H1 (cell line): ENCODE data around the gene ZNRF2. TPM values are rescaled to one million over a fixed set of nuclear protein-coding genes. Genes with fewer than 3 reads are reported as not detected.

Experiments
- CTCF ChIA-PET: fragments of 300-600 bp; sonication (Branson Sonifier 250); formaldehyde crosslinking; loops from one replicate; lab custom pipeline; 2021; ENCODE audit not compliant: partially characterized antibody; lab: Charles Lee
- POLR2A ChIA-PET: fragments of 300-600 bp; sonication (Branson Sonifier 250); formaldehyde crosslinking; loops from one replicate; lab custom pipeline; 2021; ENCODE audit warnings: inconsistent platforms; ENCODE audit not compliant: partially characterized antibody; lab: Charles Lee
- DNase-seq, 2 experiments: peaks; one replicate each; pipeline versions ENCODE4 v3.0.0 to v3.0.0-alpha.2; 2010 to 2022; ENCODE audit warnings: low spot score in 2 of 2, low read depth in 1 of 2, mixed read lengths in 1 of 2
- FAIRE-seq: peaks from 2 replicates; lab custom pipeline; 2011; peaks lifted over from hg19 to GRCh38; lab: Jason Lieb, UNC
- H2AFZ ChIP-seq: 2 replicates; pipeline ENCODE4 v1.8.1; 2012; ENCODE audit warnings: low read length, inconsistent platforms
- H2AK5ac ChIP-seq: 2 replicates; pipeline ENCODE4 v1.6.1; 2013; ENCODE audit warnings: low read depth, low read length
- H2BK120ac ChIP-seq: replicated peaks from 2 replicates; pipeline ENCODE3; 2013; ENCODE audit warnings: low read depth, low read length, inconsistent platforms
- H2BK12ac ChIP-seq: 2 replicates; pipeline ENCODE4 v1.6.1; 2013; ENCODE audit warnings: low read depth, low read length
- H2BK15ac ChIP-seq: 2 replicates; pipeline ENCODE4 v1.6.1; 2013; ENCODE audit warnings: low read length
- H2BK20ac ChIP-seq: 2 replicates; pipeline ENCODE4 v1.6.1; 2013; ENCODE audit warnings: low read length
- H2BK5ac ChIP-seq: 2 replicates; pipeline ENCODE4 v1.6.1; 2013; ENCODE audit warnings: low read depth, low read length
- H3K14ac ChIP-seq: 2 replicates; pipeline ENCODE4 v1.6.1; 2013; ENCODE audit warnings: inconsistent platforms; ENCODE audit not compliant: insufficient read length
- H3K18ac ChIP-seq: 2 replicates; pipeline ENCODE4 v1.6.1; 2013; ENCODE audit warnings: low read length; ENCODE audit errors: extremely low read depth
- H3K23ac ChIP-seq: 2 replicates; pipeline ENCODE4 v1.6.1; 2013; ENCODE audit warnings: inconsistent platforms; ENCODE audit not compliant: insufficient read length
- H3K23me2 ChIP-seq: 2 replicates; pipeline ENCODE4 v1.6.1; 2013; ENCODE audit warnings: low read depth, low read length
- H3K27ac ChIP-seq: 2 replicates; pipeline ENCODE4 v1.6.1; 2011; ENCODE audit warnings: low read depth, low read length, inconsistent platforms
- H3K27me3 ChIP-seq, 4 experiments: replicated peaks in 1 of 4; 1 replicate in 1 of 4; 2 replicates in 3 of 4; pipeline versions ENCODE4 v1.6.1 to v1.8.1; 2011 to 2013; ENCODE audit warnings: low read length in 3 of 4, mild to moderate bottlenecking in 3 of 4, inconsistent platforms in 2 of 4, mixed read lengths in 2 of 4, moderate library complexity in 1 of 4; ENCODE audit not compliant: control insufficient read depth in 3 of 4, insufficient read depth in 3 of 4; ENCODE audit errors: extremely low read depth in 1 of 4
- H3K36me3 ChIP-seq, 4 experiments: 2 replicates each; pipeline versions ENCODE4 v1.6.1 to v1.8.1; 2011 to 2013; ENCODE audit warnings: mild to moderate bottlenecking in 4 of 4, low read length in 3 of 4, moderate library complexity in 2 of 4, control low read depth in 1 of 4, inconsistent platforms in 1 of 4; ENCODE audit not compliant: insufficient read depth in 4 of 4, control insufficient read depth in 2 of 4
- H3K4ac ChIP-seq: replicated peaks from 2 replicates; pipeline ENCODE3; 2013; ENCODE audit warnings: low read length, low read depth, mixed read lengths, inconsistent platforms; ENCODE audit not compliant: insufficient read length
- H3K4me1 ChIP-seq, 4 experiments: replicated peaks in 1 of 4; 1 replicate in 1 of 4; 2 replicates in 3 of 4; pipeline versions ENCODE4 v1.6.1 to v1.8.1; 2011 to 2013; ENCODE audit warnings: low read length in 3 of 4, inconsistent platforms in 2 of 4, mixed read lengths in 1 of 4; ENCODE audit not compliant: insufficient read depth in 4 of 4, control insufficient read depth in 3 of 4
- H3K4me2 ChIP-seq, 2 experiments: 2 replicates each; pipeline versions ENCODE4 v1.6.1 to v1.8.1; 2011 to 2013; ENCODE audit warnings: low read depth in 2 of 2, low read length in 2 of 2, control low read depth in 1 of 2, inconsistent platforms in 1 of 2, mild to moderate bottlenecking in 1 of 2; ENCODE audit not compliant: insufficient read depth in 1 of 2
- H3K4me3 ChIP-seq, 4 experiments: fragments of 200-600, 300-600 bp in 1 of 4; sonication (generic), shearing (Covaris generic), sonication (Bioruptor Twin) in 1 of 4; 2 replicates each; pipeline versions ENCODE4 v1.5.1 to v1.8.1; 2011 to 2016; ENCODE audit warnings: low read length in 4 of 4, low read depth in 3 of 4, control low read depth in 2 of 4, inconsistent platforms in 2 of 4, mild to moderate bottlenecking in 2 of 4, mixed read lengths in 1 of 4, moderate library complexity in 1 of 4; ENCODE audit not compliant: insufficient read depth in 2 of 4; ENCODE audit errors: extremely low read depth in 1 of 4
- H3K56ac ChIP-seq: replicated peaks from 2 replicates; pipeline ENCODE3; 2013; ENCODE audit warnings: low read depth, mild to moderate bottlenecking, mixed read lengths, low read length, inconsistent platforms; ENCODE audit not compliant: insufficient read length
- H3K79me1 ChIP-seq: 2 replicates; pipeline ENCODE4 v1.6.1; 2013; ENCODE audit warnings: low read depth, low read length, control low read depth
- H3K79me2 ChIP-seq, 2 experiments: 2 replicates each; pipeline versions ENCODE4 v1.6.1 to v1.8.1; 2012 to 2013; ENCODE audit warnings: low read length in 2 of 2, mild to moderate bottlenecking in 2 of 2, inconsistent platforms in 1 of 2; ENCODE audit not compliant: insufficient read depth in 2 of 2, control insufficient read depth in 1 of 2
- H3K9ac ChIP-seq, 4 experiments: replicated peaks in 1 of 4; 1 replicate in 1 of 4; 2 replicates in 3 of 4; pipeline versions ENCODE4 v1.6.1 to v1.8.1; 2011 to 2013; ENCODE audit warnings: low read depth in 3 of 4, low read length in 3 of 4, control low read depth in 2 of 4, mild to moderate bottlenecking in 2 of 4, moderate library complexity in 2 of 4, inconsistent platforms in 1 of 4; ENCODE audit errors: extremely low read depth in 1 of 4
- H3K9me3 ChIP-seq, 2 experiments: 2 replicates each; pipeline versions ENCODE4 v1.6.1 to v1.8.1; 2012 to 2013; ENCODE audit warnings: mild to moderate bottlenecking in 2 of 2, moderate library complexity in 2 of 2, control low read depth in 1 of 2, inconsistent platforms in 1 of 2, low read depth in 1 of 2, low read length in 1 of 2, mixed read lengths in 1 of 2; ENCODE audit not compliant: insufficient read depth in 2 of 2
- H4K20me1 ChIP-seq, 2 experiments: replicated peaks in 1 of 2; 2 replicates each; pipeline versions ENCODE3 to v1.8.1; 2011 to 2013; ENCODE audit warnings: inconsistent platforms in 2 of 2, low read length in 2 of 2, mild to moderate bottlenecking in 1 of 2; ENCODE audit not compliant: insufficient read depth in 2 of 2, control insufficient read depth in 1 of 2
- H4K5ac ChIP-seq: 2 replicates; pipeline ENCODE4 v1.6.1; 2013; ENCODE audit warnings: low read length, low read depth, mixed read lengths, inconsistent platforms; ENCODE audit not compliant: insufficient read length
- H4K8ac ChIP-seq: 2 replicates; pipeline ENCODE4 v1.8.0; 2013; ENCODE audit warnings: mild to moderate bottlenecking, moderate library complexity, low read length, inconsistent platforms; ENCODE audit not compliant: insufficient read depth; ENCODE audit errors: extremely low read depth
- H4K91ac ChIP-seq: replicated peaks from 2 replicates; pipeline ENCODE3; 2013; ENCODE audit warnings: low read length, mixed read lengths, inconsistent platforms; ENCODE audit not compliant: insufficient read length
- CHD2 ChIP-seq: IDR thresholded peaks from 2 replicates; pipeline ENCODE4 v1.6.1; 2012; ENCODE audit warnings: low read length, improper control_type of control experiment
- CTCF ChIP-seq, 3 experiments: IDR thresholded peaks; 1 replicate in 2 of 3; 2 replicates in 1 of 3; pipeline versions ENCODE4 v1.5.1 to v1.6.1; 2011; ENCODE audit warnings: low read length in 3 of 3, mild to moderate bottlenecking in 3 of 3, inconsistent platforms in 2 of 3, low read depth in 1 of 3, moderate library complexity in 1 of 3; ENCODE audit not compliant: insufficient read depth in 1 of 3; ENCODE audit errors: control extremely low read depth in 1 of 3
- GABPA ChIP-seq: IDR thresholded peaks from 2 replicates; pipeline ENCODE4 v1.6.1; 2011; ENCODE audit warnings: mild to moderate bottlenecking, low read length, moderate library complexity, borderline replicate concordance; ENCODE audit not compliant: insufficient read depth
- KDM1A ChIP-seq: fragments of 200-600, 300-600 bp; sonication (generic); IDR thresholded peaks from 2 replicates; pipeline ENCODE4 v1.7.1; 2016; ENCODE audit warnings: mild to moderate bottlenecking, low read length, borderline replicate concordance
- KDM4A ChIP-seq: IDR thresholded peaks from one replicate; pipeline ENCODE4 v1.7.1; 2012; ENCODE audit warnings: low read depth, mild to moderate bottlenecking, moderate library complexity, low read length, inconsistent platforms; ENCODE audit not compliant: severe bottlenecking
- KDM5A ChIP-seq: fragments of 200-600 bp; IDR thresholded peaks from 2 replicates; pipeline ENCODE4 v1.7.1; 2012; ENCODE audit warnings: mild to moderate bottlenecking, low read length, inconsistent platforms, mixed read lengths
- NRF1 ChIP-seq: IDR thresholded peaks from 2 replicates; pipeline ENCODE4 v1.6.1; 2011; ENCODE audit warnings: mild to moderate bottlenecking, low read depth, low read length, improper control_type of control experiment
- ZNF274 ChIP-seq: IDR thresholded peaks from 2 replicates; pipeline ENCODE4 v1.7.0; 2012; ENCODE audit warnings: low read length, borderline replicate concordance; ENCODE audit errors: extremely low read depth
- whole genome bisulfite sequencing, 2 experiments: shearing (Covaris generic) in 1 of 2; methylation state at CpG; one replicate each; pipeline versions ENCODE4 v1.1.6 to v1.1.7; 2013 to 2015; ENCODE audit warnings: low lambda C conversion rate in 2 of 2, mixed read lengths in 2 of 2, inconsistent platforms in 1 of 2, low coverage in 1 of 2, missing lambda C conversion rate in 1 of 2; ENCODE audit not compliant: insufficient replicate concordance in 2 of 2, insufficient coverage in 1 of 2, insufficient read length in 1 of 2; ENCODE audit errors: extremely low coverage in 1 of 2, missing lambda C conversion rate in 1 of 2; 5-methylcytosine and 5-hydroxymethylcytosine counted together
- polyA plus RNA-seq, 7 experiments: library from polyadenylated mRNA; depleted of rRNA in 3 of 7; stranded (reverse) in 5 of 7; unstranded in 2 of 7; fragments of >200 nt in 5 of 7; fragments of 200-250 nt in 2 of 7; gene quantifications; 1 replicate in 5 of 7; 2 replicates in 1 of 7; 4 replicates in 1 of 7; pipeline versions ENCODE4 v1.2.1 to v1.2.3, GENCODE V29; 2011 to 2013; ENCODE audit warnings: missing spikeins in 2 of 7, mixed read lengths in 2 of 7
- total RNA-seq: library from RNA; stranded (reverse); fragmentation: NEBNext Ultra II Directional; extraction: Animal tissue kit (Norgen Biotek cat#: 25700); gene quantifications from 2 replicates; pipeline ENCODE4 v1.2.1, GENCODE V29; 2021

ZNRF2 gene
- total and polyA plus RNA-seq, 2 of the 8 experiments (the other 6 are each of a cell fraction or from before 2014, with no cell fraction given), result 2.9 to 16.2 TPM

- H3K27ac ChIP-seq, result no peak overlapping the region
- 98% methylated on average over 3 of the region's 3 CpGs; no CpG with 5 or more reads in 1 of the 2 experiments for WGBS, 2 experiments
- no peak for TF ChIP-seq KDM1A
- TF ChIP-seq KDM5A, result no peak
- TF ChIP-seq KDM4A, result no peak
- TF ChIP-seq CTCF (IDR thresholded peaks at IDR 0.05; ENCODE audit: control extremely low read depth in 1 of 3, insufficient read depth in 1 of 3, low read depth in 1 of 3, low read length in 3 of 3), result no peak
- no peak for TF ChIP-seq NRF1
- TF ChIP-seq CHD2, result no peak
- no peak for TF ChIP-seq GABPA
- TF ChIP-seq ZNF274, result no peak
Measured at GRCh38 chr7:30330134-30331111, 46.0 kb downstream of the ZNRF2 start.

More at GRCh38 chr7:30330134-30331111, 46.0 kb downstream of the ZNRF2 start:
- H4K8ac ChIP-seq, result no peak overlapping the region
- H2BK20ac ChIP-seq, result no peak overlapping the region
- no peak overlapping the region for H3K4ac ChIP-seq
- no peaks in the 10 kb centered on the region; a peak in 1 of 8 replicates for H3K36me3 ChIP-seq
- no peaks in the 10 kb centered on the region for H3K79me1 ChIP-seq
- H2AK5ac ChIP-seq, result no peak overlapping the region
- H3K23ac ChIP-seq, result no peak overlapping the region
- no peaks in the 10 kb centered on the region for H3K23me2 ChIP-seq
- H2AFZ ChIP-seq, result no peak overlapping the region
- FAIRE-seq (no peak), DNase-seq (no peak)
- no peaks in the 10 kb centered on the region for H4K20me1 ChIP-seq
- peaks cover 0 to 67% of the 10 kb centered on the region in 2 experiments; a peak in 2 of 4 replicates for H3K79me2 ChIP-seq
- H3K27me3 ChIP-seq, result no peaks in the 10 kb centered on the region
- H4K91ac ChIP-seq, result no peak overlapping the region
- no peak overlapping the region for H2BK5ac ChIP-seq
- no peak overlapping the region for H2BK12ac ChIP-seq
- no peaks in the 10 kb centered on the region for H3K4me1 ChIP-seq
- POLR2A ChIA-PET, result no interaction called here
- no peak overlapping the region for H2BK120ac ChIP-seq
- no peak overlapping the region for H3K9ac ChIP-seq
- H3K18ac ChIP-seq, result no peak overlapping the region
- no peaks in the 10 kb centered on the region; a peak in 1 of 4 replicates for H3K9me3 ChIP-seq
- no peak overlapping the region for H3K56ac ChIP-seq
- CTCF ChIA-PET, result interaction anchor here (0.8 to 1.5 kb wide), 2 partner anchors 54 to 83 kb away, joined by 3 read pairs; no protein-coding TSS in a partner anchor
- no peak overlapping the region for H2BK15ac ChIP-seq
- no peak overlapping the region for H3K14ac ChIP-seq
- H3K4me2 ChIP-seq, result no peak overlapping the region
- H3K4me3 ChIP-seq, result no peak overlapping the region
- H4K5ac ChIP-seq, result no peak overlapping the region
